NCI-H1930 (cell line): ENCODE data around the gene PDE6B.
"Not testable (repeated sequence)": the region's sequence is repeated elsewhere in the genome, so short reads cannot be mapped to it uniquely, and the experiment has no call there.

Source experiments
- DNase-seq, 2 experiments: peaks; one replicate each; lab custom pipeline; 2025; lab: John Stamatoyannopoulos, UW

Gene PDE6B

DNA sequence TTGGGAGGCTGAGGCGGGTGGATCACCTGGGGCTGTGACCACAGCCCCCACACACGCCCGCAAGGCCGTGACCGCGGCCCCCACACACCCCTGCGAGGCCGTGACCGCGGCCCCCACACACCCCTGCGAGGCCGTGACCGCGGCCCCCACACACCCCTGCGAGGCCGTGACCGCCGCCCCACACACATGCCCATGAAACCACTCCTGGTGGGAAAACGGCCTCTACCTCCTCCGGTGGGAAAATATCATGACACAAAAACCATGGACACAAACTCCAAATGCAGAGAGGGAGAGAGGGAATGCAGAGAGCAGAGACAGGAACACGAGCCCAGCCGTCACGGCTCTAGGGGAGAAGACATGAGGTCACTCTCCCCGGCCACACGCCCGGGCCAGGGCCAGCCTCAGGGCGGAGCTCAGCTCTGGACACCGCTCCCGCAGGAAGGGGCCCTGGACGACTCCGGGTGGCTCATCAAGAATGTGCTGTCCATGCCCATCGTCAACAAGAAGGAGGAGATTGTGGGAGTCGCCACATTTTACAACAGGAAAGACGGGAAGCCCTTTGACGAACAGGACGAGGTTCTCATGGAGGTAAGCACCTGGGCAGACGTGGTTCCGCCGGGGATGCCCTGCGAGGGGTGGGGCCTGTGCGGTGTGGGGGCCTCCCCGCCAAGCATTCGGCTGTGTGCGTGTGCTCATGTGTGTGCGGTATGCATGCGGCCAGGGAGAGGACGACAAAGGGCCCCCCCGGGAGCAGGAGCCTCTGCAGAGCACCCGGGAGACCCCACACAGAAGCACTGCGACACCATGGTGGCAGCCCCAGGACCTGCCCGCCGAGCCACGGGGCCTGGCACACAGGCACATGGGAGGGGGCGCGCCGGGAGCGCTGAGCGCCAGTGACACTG is 31.3 kb downstream of the PDE6B start:
- DNase-seq, result no peak

DNA sequence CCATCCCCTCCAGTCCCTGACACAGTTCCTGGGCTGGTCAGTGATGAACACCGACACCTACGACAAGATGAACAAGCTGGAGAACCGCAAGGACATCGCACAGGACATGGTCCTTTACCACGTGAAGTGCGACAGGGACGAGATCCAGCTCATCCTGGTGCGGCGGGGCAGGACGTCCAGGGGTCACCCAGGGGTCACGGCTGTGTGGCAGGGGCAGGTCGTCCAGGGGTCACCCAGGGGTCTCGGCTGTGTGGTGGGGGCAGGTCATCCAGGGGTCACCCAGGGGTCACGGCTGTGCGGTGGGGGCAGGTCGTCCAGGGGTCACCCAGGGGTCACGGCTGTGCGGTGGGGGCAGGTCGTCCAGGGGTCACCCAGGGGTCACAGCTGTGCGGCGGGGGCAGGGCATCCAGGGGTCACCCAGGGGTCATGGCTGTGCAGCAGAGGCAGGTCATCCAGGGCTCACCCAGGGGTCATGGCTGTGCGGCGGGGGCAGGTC is 32.0 kb downstream of the PDE6B start:
- DNase-seq, result no peak

DNA sequence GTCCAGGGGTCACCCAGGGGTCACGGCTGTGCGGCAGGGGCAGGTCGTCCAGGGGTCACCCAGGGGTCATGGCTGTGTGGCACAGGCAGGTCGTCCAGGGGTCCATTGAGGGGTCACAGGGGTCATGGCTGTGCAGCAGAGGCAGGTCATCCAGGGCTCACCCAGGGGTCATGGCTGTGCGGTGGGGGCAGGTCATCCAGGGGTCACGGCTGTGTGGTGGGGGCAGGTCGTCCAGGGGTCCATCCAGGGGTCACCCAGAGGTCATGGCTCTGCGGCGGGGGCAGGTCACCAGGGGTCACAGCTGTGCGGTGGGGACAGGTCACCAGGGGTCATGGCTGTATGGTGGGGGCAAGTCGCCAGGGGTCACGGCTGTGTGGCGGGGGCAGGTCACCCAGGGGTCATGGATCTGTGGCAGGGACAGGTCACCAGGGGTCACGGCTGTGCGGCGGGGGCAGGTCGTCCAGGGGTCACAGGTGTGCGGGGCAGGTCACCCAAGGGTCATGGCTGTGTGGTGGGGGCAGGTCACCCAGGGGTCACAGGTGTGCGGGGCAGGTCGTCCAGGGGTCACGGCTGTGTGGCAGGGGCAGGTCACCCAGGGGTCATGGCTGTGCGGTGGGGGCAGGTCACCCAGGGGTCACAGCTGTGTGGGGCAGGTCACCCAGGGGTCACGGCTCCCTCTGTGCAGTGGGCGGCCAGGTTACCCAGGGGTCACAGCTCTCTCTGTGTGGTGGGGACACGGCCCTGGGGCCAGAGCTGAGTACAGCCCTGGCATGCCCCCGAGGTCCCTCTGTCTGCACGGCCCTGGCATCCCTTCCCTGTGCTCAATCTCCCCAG is 32.7 kb downstream of the PDE6B start:
- no peak for DNase-seq

- no peak for DNase-seq
Observed at GRCh38 chr4:658681-659667, 33.6 kb downstream of the PDE6B start.

GRCh38 chr4:659851-660250 is 34.5 kb downstream of the PDE6B start:
- DNase-seq, result no peak

- DNase-seq, result no peak
Observed at GRCh38 chr4:660401-660800, 35.0 kb downstream of the PDE6B start.

DNA sequence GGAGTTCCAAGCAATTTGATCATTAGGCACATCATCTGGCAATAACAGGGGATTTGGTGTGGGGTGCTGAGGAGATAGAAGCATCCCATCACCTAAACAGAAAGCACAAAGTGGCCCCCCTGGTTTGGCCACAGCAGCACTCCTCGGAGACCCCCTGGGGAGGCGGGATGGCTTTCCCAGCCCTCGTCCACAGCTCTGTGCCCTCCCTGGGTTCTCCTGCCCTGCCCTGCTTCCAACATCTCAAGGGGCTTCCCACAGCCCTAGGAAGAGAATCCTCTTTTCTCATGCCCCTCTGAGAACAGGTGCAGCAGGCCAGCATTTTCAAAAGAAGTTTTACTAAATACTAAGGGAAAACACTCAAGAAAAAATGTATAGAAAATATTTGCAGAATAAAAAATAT is 35.9 kb downstream of the PDE6B start:
- DNase-seq, result no peak

DNA sequence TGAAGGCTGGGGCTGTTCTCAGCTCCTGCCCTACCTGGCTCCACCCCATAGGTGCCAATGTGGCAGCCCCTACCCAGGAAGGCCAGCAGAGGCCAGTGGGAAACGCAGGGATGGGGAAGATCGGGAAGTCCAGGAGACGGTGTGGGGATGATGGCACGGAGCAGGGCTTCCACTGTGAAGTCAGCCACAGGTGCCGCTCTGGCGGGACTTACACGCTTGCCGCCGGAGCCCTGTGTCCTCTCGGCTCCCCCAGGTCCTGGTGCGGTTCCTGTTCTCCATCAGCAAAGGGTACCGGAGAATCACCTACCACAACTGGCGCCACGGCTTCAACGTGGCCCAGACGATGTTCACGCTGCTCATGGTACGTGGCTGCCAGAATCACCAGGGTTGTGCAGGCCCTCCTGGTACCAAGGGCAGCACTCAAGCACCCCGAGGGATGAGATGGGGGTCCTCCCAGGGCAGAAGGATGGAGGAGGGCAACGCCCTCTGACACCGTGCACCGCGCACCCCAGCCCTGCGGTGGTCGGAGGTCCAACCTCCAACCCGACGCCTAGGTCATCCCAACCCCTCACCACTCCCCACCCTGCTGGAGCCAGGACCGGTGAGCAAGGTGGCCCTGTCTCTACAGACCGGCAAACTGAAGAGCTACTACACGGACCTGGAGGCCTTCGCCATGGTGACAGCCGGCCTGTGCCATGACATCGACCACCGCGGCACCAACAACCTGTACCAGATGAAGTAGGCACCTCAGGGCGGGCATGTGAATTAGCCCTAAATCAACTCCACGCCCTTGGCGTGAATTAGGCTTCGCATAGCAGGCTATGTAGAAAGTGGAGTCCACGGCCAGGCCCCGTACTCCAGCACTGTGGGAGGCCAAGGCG is 36.7 kb downstream of the PDE6B start:
- no peak for DNase-seq

GRCh38 chr4:663046-663437 is 37.7 kb downstream of the PDE6B start:
- no peak for DNase-seq

GRCh38 chr4:663438-664428 is 38.4 kb downstream of the PDE6B start:
- DNase-seq, result peak; percentile 43 to 65

- no peak for DNase-seq
Observed at GRCh38 chr4:664713-665231, 39.4 kb downstream of the PDE6B start.

GRCh38 chr4:665381-665750 is 40.0 kb downstream of the PDE6B start:
- DNase-seq, result no peak

DNA sequence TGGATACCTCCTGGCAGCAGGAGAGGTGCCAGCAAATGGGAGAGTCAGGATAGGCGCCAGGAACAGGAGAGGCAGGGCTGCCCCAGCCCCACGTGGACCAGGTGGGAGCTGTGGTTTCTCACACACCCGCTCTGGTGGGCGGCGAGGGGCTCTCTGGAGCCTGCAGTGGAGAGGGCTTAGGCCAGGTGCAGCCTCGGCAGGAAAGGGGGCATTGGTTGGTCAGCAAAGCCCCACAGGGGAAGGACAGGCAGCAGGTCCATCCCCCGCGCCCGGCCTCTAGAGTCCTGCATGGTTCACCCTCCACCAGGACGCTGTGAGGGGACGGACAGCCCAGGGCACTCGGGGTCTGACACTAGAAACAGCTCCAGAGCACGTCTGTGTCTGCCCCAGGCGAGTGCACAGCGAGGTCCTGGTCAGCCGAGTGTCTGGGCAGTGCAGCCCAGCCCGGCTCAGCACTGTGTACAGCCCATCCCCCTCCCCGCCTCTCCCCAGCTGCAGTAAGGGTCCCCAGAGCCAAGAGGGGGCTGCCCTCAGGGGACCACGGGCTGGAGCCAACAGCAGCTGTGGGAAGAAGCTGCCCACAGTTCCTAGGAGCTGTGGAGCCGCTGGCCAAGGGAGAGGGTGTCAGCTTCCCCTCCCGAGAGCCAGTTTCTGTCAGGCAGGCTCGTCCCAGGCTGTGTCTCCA is 40.5 kb downstream of the PDE6B start:
- DNase-seq, result no peak

DNA sequence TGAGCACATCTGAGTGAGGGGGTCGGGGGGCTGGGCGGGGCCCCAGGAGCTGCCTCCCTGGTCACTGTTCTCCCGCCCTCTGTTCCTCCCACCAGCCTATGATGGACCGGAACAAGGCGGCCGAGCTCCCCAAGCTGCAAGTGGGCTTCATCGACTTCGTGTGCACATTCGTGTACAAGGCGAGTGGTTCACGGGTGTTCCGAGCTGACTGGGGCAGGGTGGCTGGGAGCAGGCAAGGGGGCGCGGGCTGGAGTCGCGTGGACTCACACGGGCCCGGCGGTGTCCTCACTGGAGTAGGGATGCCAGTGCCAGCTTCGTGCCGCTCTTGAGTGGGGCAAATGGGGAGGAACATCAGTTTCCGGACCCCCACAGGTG is 41.0 kb downstream of the PDE6B start:
- no peak for DNase-seq

DNA sequence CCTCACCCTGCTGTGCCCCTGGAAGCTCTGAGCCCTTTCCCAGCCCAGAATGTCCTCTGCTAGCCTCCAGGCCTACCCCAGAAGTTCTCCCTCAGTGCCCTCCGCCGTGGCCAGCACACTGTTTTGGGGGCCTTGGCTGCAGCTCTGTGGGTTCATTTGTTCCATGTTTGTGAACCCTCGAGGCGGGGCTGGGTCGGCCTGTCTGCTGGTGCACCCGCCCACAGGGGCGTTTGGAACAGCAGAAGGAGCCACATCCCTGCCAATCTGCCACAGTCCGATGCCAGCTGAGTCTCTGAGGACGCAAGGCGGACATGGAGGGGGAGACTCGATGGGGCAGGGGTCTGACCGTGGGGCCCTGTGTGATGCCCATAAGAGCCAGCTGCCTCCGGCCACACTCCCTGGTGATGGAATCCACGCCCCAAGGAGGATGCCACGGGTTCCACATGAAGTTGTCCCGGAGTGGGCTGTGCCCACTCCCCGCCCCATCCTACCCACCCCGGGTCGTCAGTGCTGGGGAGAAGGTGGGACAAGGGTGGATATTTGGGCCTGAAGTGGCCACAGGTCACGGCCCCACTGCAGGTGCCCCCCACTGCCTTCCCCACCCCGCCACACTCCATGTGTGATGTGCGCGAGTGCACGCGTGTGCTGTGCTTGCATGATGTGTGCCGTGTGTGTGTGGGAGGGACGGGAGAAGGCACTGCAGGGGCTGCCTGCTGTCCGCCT is 41.6 kb downstream of the PDE6B start:
- DNase-seq, result no peak

DNA sequence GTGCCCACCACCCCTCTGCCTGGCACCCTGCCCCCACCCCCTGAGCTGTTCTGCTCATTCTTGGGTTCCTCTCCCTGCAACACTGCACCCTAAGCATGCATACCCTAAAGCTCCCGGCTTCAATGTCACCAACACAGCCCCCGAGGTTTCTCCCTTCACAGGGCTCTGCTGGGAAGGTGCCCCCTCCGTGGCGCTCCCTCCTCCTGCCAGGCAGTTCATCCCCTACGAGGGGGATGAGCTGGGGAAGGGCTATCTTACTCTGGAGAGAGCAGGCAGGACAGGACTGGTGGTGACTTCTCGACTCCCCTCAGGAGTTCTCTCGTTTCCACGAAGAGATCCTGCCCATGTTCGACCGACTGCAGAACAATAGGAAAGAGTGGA is 42.2 kb downstream of the PDE6B start:
- no peak for DNase-seq

GRCh38 chr4:668219-668618 is 42.8 kb downstream of the PDE6B start:
- not testable (repeated sequence) for DNase-seq
